MCF 10A (cell line): ENCODE data around the gene ABCB4. TPM values are rescaled to one million over a fixed set of nuclear protein-coding genes. Genes with fewer than 3 reads are reported as not detected.
"Not testable (repeated sequence)": the region's sequence is repeated elsewhere in the genome, so short reads cannot be mapped to it uniquely, and the experiment has no call there.

Source experiments
- BruUV-seq: library from RNA; stranded (reverse); fragments of 400-500 nt; replicated peaks from 2 replicates; lab custom pipeline; 2021; lab: Mats Ljungman, UMichigan
- CTCF ChIA-PET: fragments of 300-600 bp; sonication (Branson Sonifier 250); formaldehyde crosslinking; extraction: SDS; loops from one replicate; lab custom pipeline; 2021; ENCODE audit warnings: antibody characterized with exemption, inconsistent platforms; lab: Yijun Ruan, JAX
- POLR2A ChIA-PET: fragments of 300-600, 350-650 bp; sonication (Branson Sonifier 250); formaldehyde crosslinking; extraction: SDS; loops from one replicate; lab custom pipeline; 2020; ENCODE audit warnings: antibody characterized with exemption, inconsistent platforms; lab: Yijun Ruan, JAX
- DNase-seq: peaks from one replicate; pipeline ENCODE4 v3.0.0-alpha.2; 2018; ENCODE audit not compliant: unreplicated experiment
- H3K27ac Mint-ChIP-seq: one replicate; pipeline ENCODE4 v1.8.0; 2022; ENCODE audit warnings: mild to moderate bottlenecking, low read depth, mixed read lengths; ENCODE audit not compliant: unreplicated experiment
- H3K27me3 Mint-ChIP-seq: one replicate; pipeline ENCODE4 v1.8.0; 2022; ENCODE audit warnings: mixed read lengths; ENCODE audit not compliant: insufficient read depth, unreplicated experiment
- H3K36me3 Mint-ChIP-seq: one replicate; pipeline ENCODE4 v1.8.0; 2022; ENCODE audit warnings: mild to moderate bottlenecking, moderate library complexity, mixed read lengths; ENCODE audit not compliant: insufficient read depth, unreplicated experiment
- H3K4me1 Mint-ChIP-seq: one replicate; pipeline ENCODE4 v1.8.0; 2022; ENCODE audit warnings: mixed read lengths; ENCODE audit not compliant: insufficient read depth, unreplicated experiment
- H3K4me3 Mint-ChIP-seq: one replicate; pipeline ENCODE4 v1.8.0; 2022; ENCODE audit warnings: mild to moderate bottlenecking, moderate library complexity, mixed read lengths; ENCODE audit not compliant: unreplicated experiment
- H3K9me3 Mint-ChIP-seq: one replicate; pipeline ENCODE4 v1.8.0; 2022; ENCODE audit warnings: mixed read lengths; ENCODE audit not compliant: unreplicated experiment
- intact Hi-C: fragments of 100-400 bp; cut with micrococcal nuclease; formaldehyde crosslinking; loops from 2 replicates; pipeline ENCODE4 v1.14.1; 2022
- total RNA-seq: library from RNA; stranded (reverse); gene quantifications from 2 replicates; pipeline ENCODE4 v1.2.3, GENCODE V29; 2022
- TF ChIP-seq, protein P1 (sequence below): fragments of 200-600 bp; IDR thresholded peaks from one replicate; pipeline ENCODE4 v1.8.0; 2022; ENCODE audit warnings: antibody characterized with exemption, mild to moderate bottlenecking; ENCODE audit not compliant: unreplicated experiment

ABCB4 gene
- total RNA-seq, 1 experiment from 2014 or later = not detected

DNA sequence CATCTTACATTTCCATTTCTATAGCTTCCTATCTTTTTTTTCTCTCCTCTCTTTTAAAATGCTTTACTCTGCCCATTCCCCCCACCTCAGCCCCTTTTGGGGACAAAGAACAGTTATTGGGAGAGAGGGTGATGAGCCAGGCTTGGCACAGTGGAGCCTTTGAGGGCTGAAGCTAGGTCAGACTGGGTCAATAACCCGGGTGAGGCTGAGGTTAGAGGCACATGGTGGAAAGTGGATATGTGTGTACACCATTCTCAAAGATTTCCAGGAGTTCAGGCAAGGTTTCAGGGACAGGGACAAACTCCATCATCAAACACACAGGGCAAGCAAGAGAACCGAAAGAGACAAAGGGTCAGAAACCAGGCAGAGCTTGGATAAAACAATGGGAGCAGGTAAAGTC is 11.5 kb downstream of the ABCB4 start:
- Mint-ChIP-seq H3K27ac (no peak overlapping the region), H3K4me1 (no peaks in the 10 kb centered on the region), H3K36me3 (no peaks in the 10 kb centered on the region), H3K4me3 (no peak overlapping the region), H3K9me3 (no peaks in the 10 kb centered on the region), H3K27me3 (peaks cover 55% of the 10 kb centered on the region)
- BruUV-seq = no TSS peak
- DNase-seq = no peak
- CTCF ChIA-PET = no interaction called here
- intact Hi-C loops = no loop called here
- TF ChIP-seq, protein P1, sequence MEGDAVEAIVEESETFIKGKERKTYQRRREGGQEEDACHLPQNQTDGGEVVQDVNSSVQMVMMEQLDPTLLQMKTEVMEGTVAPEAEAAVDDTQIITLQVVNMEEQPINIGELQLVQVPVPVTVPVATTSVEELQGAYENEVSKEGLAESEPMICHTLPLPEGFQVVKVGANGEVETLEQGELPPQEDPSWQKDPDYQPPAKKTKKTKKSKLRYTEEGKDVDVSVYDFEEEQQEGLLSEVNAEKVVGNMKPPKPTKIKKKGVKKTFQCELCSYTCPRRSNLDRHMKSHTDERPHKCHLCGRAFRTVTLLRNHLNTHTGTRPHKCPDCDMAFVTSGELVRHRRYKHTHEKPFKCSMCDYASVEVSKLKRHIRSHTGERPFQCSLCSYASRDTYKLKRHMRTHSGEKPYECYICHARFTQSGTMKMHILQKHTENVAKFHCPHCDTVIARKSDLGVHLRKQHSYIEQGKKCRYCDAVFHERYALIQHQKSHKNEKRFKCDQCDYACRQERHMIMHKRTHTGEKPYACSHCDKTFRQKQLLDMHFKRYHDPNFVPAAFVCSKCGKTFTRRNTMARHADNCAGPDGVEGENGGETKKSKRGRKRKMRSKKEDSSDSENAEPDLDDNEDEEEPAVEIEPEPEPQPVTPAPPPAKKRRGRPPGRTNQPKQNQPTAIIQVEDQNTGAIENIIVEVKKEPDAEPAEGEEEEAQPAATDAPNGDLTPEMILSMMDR = no peak
- POLR2A ChIA-PET = no interaction called here

DNA sequence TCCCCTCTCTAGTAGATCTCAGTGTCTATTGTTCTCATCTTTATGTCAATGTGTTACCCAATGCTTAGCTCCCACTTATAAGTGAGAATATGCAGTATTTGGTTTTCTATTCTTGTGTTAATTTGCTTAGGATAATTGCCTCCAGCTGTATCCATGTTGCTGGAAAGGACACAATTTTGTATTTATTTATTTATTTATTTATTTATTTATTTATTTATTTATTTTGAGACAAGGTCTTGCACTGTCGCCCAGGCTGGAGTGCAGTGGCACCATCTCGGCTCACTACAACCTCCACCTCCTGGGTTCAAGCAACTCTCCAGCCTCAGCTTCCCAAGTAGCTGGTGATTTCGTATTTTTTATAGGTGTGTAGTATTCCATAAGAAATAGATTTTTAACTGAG is 15.0 kb downstream of the ABCB4 start:
- H3K27ac Mint-ChIP-seq, POLR2A ChIA-PET, CTCF ChIA-PET, H3K4me1 Mint-ChIP-seq, DNase-seq, H3K36me3 Mint-ChIP-seq, BruUV-seq, intact Hi-C loops, H3K4me3 Mint-ChIP-seq, H3K9me3 Mint-ChIP-seq: not testable (repeated sequence)
- peaks cover 62% of the 10 kb centered on the region for H3K27me3 Mint-ChIP-seq

DNA sequence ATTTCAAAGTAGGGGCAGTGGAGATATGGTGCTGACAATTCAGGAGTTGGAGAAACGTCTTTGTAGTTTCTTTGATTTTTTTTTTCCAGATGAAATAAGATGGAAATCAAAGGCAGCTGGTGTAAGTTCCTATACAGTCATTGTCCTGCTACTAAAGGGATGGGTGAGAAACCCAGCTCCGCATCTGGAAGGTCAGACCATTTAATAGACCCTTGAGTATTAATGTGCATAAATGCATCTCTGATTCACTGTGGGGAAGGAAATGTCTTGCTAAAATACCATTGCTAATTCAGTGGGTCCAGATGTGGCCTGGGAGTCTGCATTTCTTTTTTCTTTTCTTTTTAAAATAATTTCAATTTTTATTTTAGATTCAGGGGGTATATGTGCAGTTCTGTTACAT is 15.5 kb downstream of the ABCB4 start:
- CTCF ChIA-PET = no interaction called here
- no TSS peak for BruUV-seq
- H3K4me3 Mint-ChIP-seq = no peak overlapping the region

DNA sequence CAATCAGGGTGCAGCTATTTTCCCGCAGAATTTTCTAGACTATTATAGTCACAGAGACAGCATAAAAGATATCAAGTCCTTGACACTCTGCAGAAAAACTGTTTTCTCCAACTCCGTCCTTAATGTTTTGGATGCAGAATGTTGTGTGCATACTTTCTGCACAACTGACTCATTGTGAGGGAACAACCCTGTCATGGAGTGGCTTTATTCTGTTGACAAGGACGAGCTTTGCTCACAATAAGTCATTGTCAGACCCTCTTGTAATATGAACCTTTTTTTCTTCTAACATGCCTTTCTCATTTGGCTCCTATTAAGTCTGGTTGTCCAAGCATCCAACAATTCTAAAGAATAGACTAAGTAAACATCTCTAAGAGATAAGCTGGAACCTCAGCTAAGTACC is 17.3 kb downstream of the ABCB4 start:
- no peaks in the 10 kb centered on the region for H3K36me3 Mint-ChIP-seq
- ChIA-PET CTCF (interaction anchor here (0.6 kb wide), 1 partner anchor 8 kb away, joined by 3 read pairs; no protein-coding TSS in a partner anchor), POLR2A (no interaction called here)
- TF ChIP-seq, protein P1 = no peak
- no peak for DNase-seq
- H3K4me1 Mint-ChIP-seq = no peaks in the 10 kb centered on the region
- no TSS peak for BruUV-seq
- no peak overlapping the region for H3K4me3 Mint-ChIP-seq
- no peaks in the 10 kb centered on the region for H3K9me3 Mint-ChIP-seq
- no peak overlapping the region for H3K27ac Mint-ChIP-seq
- H3K27me3 Mint-ChIP-seq = peaks cover 60% of the 10 kb centered on the region
- intact Hi-C loops = no loop called here

More for the DNA sequence above, 15.5 kb downstream of the ABCB4 start:
- Mint-ChIP-seq H3K9me3 (no peaks in the 10 kb centered on the region), H3K4me1 (no peaks in the 10 kb centered on the region), H3K36me3 (no peaks in the 10 kb centered on the region), H3K27ac (no peak overlapping the region), H3K27me3 (peaks cover 66% of the 10 kb centered on the region)
- no peak for DNase-seq
- POLR2A ChIA-PET = no interaction called here
- TF ChIP-seq, protein P1 = no peak
- intact Hi-C loops = no loop called here

DNA sequence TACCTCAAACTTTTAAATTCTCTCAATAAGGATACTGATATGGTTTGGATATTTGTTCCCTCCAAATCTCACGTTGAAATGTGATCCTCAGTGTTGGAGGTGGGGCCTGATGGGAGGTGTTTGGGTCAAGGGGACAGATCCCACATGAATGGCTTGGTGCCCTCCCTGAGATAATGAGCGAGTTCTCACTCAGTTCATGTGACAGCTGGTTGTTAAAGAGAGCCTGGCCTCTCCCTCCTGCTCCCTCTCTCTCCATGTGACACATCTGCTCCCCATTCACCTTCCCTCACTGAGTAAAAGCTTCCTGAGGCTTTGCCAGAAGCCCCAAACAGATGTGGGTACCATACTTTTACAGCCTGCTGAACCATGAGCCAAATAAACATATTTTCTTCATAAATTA is 19.2 kb downstream of the ABCB4 start:
- Mint-ChIP-seq H3K27me3 (peaks cover 76% of the 10 kb centered on the region), H3K36me3 (no peaks in the 10 kb centered on the region), H3K4me3 (no peak overlapping the region), H3K4me1 (no peaks in the 10 kb centered on the region), H3K9me3 (no peaks in the 10 kb centered on the region), H3K27ac (no peak overlapping the region)
- no TSS peak for BruUV-seq
- CTCF ChIA-PET = interaction anchor here (0.7 kb wide), 1 partner anchor 22 kb away, joined by 4 read pairs; no protein-coding TSS in a partner anchor
- TF ChIP-seq, protein P1 = no peak
- POLR2A ChIA-PET = no interaction called here
- intact Hi-C loops = no loop called here
- DNase-seq = no peak
